ENCODE measurements around the gene GDPD2.
A peak's percentile ranks its signal among the peaks of the same experiment; 100 is the strongest.

GDPD2 gene

DNA sequence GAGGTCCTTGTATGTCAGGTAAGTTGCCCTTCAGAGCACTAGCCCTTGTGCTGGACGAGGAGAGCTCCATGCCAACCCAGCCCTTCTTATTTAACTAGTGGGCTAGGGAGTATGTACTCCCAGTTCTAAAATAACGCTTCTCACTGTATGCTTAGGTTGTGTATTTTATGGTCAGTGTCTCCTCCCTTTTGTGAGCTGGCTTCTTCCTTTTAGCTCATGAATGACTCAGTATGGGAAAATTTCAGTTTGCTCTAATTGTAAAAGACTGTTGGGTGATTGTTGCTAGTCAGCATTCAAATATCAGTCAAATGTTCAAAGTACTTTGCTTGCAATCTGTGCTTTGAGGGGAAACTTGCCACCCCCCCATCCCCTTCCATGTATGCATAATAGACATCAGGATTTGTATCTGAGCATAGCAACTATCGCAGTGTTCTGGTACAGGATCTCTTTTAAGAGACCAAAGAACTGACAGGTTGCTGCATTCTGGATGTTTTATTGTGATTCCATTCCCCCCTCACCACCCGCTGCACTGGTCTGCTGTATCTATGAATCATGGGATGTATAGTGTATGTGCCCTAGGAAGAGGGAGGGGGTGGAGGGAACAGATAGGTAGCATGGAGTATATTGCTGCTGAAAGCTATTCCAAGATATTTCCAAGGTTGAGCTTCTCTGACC is 56.3 kb downstream of the GDPD2 start:
- no peaks in the 10 kb centered on the region for H3K27me3 ChIP-seq (replicated peaks)
- peak overlapping the region; percentile 91 for H3K27ac ChIP-seq
- no peaks in the 10 kb centered on the region for H3K36me3 ChIP-seq (replicated peaks)
- peak; percentile 54 for DNase-seq
- in situ Hi-C loops (cut with HindIII; ENCODE audit: low pct_ligation_motif_present, low sequenced_read_pairs): no loop called here
- H3K4me3 ChIP-seq (ENCODE audit: low read depth, low read length): peak overlapping the region; percentile 4
- TF ChIP-seq, protein P1, sequence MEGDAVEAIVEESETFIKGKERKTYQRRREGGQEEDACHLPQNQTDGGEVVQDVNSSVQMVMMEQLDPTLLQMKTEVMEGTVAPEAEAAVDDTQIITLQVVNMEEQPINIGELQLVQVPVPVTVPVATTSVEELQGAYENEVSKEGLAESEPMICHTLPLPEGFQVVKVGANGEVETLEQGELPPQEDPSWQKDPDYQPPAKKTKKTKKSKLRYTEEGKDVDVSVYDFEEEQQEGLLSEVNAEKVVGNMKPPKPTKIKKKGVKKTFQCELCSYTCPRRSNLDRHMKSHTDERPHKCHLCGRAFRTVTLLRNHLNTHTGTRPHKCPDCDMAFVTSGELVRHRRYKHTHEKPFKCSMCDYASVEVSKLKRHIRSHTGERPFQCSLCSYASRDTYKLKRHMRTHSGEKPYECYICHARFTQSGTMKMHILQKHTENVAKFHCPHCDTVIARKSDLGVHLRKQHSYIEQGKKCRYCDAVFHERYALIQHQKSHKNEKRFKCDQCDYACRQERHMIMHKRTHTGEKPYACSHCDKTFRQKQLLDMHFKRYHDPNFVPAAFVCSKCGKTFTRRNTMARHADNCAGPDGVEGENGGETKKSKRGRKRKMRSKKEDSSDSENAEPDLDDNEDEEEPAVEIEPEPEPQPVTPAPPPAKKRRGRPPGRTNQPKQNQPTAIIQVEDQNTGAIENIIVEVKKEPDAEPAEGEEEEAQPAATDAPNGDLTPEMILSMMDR (IDR thresholded peaks at IDR 0.05; ENCODE audit: low read depth, low read length, missing control alignments): no peak

GRCh38 chrX:70479922-70480659 is 57.0 kb downstream of the GDPD2 start:
- Histone ChIP-seq H3K27me3 (replicated peaks) (no peaks in the 10 kb centered on the region), H3K27ac (peak overlapping the region; percentile 91), H3K4me3 (ENCODE audit: low read depth, low read length) (peak overlapping the region; percentile 27), H3K36me3 (replicated peaks) (no peaks in the 10 kb centered on the region)
- in situ Hi-C loops (cut with HindIII; ENCODE audit: low pct_ligation_motif_present, low sequenced_read_pairs): no loop called here
- TF ChIP-seq, protein P1 (IDR thresholded peaks at IDR 0.05; ENCODE audit: low read depth, low read length, missing control alignments): no peak
- peak; percentile 29 for DNase-seq

- Histone ChIP-seq H3K27me3 (replicated peaks) (no peaks in the 10 kb centered on the region), H3K36me3 (replicated peaks) (no peaks in the 10 kb centered on the region), H3K4me3 (ENCODE audit: low read depth, low read length) (peak overlapping the region; percentile 27), H3K27ac (peak overlapping the region; percentile 91)
- peak; percentile 20 for DNase-seq
- TF ChIP-seq, protein P1 (IDR thresholded peaks at IDR 0.05; ENCODE audit: low read depth, low read length, missing control alignments): no peak
- in situ Hi-C loops (cut with HindIII; ENCODE audit: low pct_ligation_motif_present, low sequenced_read_pairs): no loop called here
These were observed 57.5 kb downstream of the GDPD2 start for GRCh38 chrX:70480660-70481018.

- no peaks in the 10 kb centered on the region for H3K36me3 ChIP-seq (replicated peaks)
- no peak for DNase-seq
- in situ Hi-C loops (cut with HindIII; ENCODE audit: low pct_ligation_motif_present, low sequenced_read_pairs): no loop called here
- H3K27ac ChIP-seq: no peak overlapping the region
- no peak overlapping the region for H3K4me3 ChIP-seq (ENCODE audit: low read depth, low read length)
- H3K27me3 ChIP-seq (replicated peaks): no peaks in the 10 kb centered on the region
- TF ChIP-seq, protein P1 (IDR thresholded peaks at IDR 0.05; ENCODE audit: low read depth, low read length, missing control alignments): no peak
These were observed 58.6 kb downstream of the GDPD2 start for GRCh38 chrX:70481471-70482270.

DNA sequence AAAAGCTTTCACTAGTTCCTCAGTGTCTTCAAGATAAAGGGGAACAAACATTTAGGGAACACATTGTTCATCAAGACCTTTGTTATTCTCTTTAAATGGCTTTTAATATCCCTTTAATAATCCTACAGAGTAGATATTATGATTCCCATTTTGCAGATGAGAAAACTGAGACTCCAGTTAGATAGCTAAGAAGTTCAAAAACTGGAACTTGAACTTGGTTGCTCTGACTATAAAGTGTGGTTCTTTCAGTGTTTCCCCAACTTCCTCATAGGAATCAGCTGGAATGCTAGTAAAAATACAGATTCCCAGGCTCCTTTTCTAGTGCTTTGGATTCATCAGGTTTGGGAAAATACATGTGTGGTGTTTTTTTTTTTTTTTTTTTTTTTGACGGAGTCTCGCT is 59.2 kb downstream of the GDPD2 start:
- no peak for DNase-seq
- TF ChIP-seq, protein P1 (IDR thresholded peaks at IDR 0.05; ENCODE audit: low read depth, low read length, missing control alignments): no peak
- in situ Hi-C loops (cut with HindIII; ENCODE audit: low pct_ligation_motif_present, low sequenced_read_pairs): no loop called here
- Histone ChIP-seq H3K27me3 (replicated peaks) (no peaks in the 10 kb centered on the region), H3K4me3 (ENCODE audit: low read depth, low read length) (no peak overlapping the region), H3K36me3 (replicated peaks) (no peaks in the 10 kb centered on the region), H3K27ac (no peak overlapping the region)

All from brain microvascular endothelial cell (primary cell).